GM19372 (cell line): ENCODE measurements around the gene EGR4.

Experiments used
- ATAC-seq: cut with Tn5 transposase; IDR thresholded peaks from one replicate; pipeline ENCODE4 v1.9.1; 2021; ENCODE audit warnings: mild to moderate bottlenecking, low read depth, moderate library complexity; ENCODE audit not compliant: unreplicated experiment

Gene EGR4

GRCh38 chr2:73291093-73291460 lies 2.3 kb downstream of the EGR4 start:
- ATAC-seq, result no peak

DNA sequence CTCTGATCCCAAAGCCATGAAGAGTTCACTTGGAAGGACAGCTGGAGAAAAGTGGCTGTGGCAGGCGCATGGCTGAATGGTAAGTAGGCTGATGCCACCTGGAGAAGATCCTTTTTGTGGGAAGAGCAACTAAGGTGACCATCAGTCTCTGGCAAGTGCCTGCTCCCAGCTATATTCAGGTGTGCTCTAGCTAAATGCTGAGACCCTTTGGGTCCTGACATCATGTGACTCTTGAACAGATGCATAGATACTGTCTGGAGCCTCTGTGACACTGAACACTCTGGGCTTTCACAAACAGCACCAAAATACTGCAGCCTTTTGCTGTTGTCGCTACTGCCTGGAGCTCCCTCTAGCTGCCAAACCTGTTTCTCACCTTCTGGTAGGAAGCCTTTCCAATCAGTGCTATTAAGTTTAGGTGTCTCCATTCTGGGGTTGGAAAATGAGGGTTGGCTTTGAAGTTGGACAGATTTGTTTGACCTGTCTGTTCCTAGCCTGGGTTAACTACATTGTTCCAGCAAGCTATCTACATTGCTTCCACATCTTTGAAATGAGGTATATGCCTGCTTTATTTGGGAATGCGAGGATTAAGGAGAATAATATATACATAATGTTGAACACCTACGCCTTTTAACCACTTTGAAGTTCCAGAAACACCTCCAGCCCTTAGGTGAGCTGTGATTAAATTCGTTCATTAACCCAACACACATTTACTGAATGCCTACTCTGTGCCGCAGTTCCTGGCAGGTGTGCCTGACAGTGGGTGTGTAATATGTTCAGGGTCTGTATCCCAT lies 3.1 kb downstream of the EGR4 start:
- no peak for ATAC-seq

GRCh38 chr2:73289304-73289703 lies 4.0 kb downstream of the EGR4 start:
- ATAC-seq, result no peak

DNA sequence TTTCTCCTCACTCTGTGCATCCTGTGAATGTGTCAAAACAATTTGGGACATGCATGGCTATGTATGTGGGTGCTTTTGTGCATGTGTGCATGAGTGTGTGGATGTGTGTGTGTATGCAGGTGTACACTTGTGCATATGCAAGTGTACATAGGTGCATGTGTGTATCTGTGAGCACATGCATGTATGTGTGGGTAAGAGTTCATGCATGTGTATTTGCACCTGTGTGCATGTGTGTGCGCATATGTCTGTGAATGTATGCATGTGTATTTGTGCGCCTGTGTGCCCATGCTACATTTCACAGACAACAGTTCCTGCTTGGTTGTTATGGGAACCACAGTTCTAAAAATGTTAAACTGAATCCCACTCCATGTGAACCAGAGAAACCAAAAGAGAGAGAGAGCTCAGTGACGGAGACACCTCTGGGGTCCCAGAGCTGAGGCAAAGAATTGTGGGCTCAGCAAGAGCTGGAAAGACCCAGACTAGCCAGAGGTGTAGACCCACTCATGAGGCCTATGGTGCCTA lies 7.2 kb downstream of the EGR4 start:
- ATAC-seq, result no peak

DNA sequence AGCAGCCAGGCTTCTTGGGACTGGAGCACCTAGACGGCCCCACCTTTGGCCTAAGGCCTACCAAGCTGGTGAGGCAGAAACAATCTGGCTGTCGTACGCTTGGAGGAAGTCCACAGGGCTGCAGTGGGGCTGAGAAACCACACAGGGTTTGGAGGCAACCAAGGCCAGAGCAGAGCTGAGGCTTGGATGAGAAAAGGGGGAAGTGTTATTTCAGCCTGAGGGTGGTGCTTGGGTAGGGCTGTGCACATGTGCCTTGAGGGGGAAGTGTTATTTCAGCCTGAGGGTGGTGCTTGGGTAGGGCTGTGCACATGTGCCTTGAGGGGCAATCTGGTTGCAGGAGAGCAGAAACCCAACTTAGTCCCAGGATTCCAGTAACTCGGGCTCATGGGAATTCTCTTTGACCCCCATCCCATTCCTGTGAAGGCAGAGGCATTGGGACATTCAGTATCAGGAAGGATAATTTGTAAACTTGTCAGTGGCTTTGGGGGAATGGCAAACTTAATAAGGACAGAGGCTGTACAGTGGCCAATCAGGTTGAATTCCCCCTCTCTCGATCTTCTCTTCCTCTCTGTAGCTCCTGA lies 8.1 kb downstream of the EGR4 start:
- ATAC-seq, result peak; percentile 44

- peak; percentile 63 for ATAC-seq
These were observed 8.8 kb downstream of the EGR4 start, which contains the start of gene FBXO41 for GRCh38 chr2:73284296-73285158. Gene FBXO41 (minus strand): TSS chr2:73284478. CDS start chr2:73269630, 14,848 bp downstream.

DNA sequence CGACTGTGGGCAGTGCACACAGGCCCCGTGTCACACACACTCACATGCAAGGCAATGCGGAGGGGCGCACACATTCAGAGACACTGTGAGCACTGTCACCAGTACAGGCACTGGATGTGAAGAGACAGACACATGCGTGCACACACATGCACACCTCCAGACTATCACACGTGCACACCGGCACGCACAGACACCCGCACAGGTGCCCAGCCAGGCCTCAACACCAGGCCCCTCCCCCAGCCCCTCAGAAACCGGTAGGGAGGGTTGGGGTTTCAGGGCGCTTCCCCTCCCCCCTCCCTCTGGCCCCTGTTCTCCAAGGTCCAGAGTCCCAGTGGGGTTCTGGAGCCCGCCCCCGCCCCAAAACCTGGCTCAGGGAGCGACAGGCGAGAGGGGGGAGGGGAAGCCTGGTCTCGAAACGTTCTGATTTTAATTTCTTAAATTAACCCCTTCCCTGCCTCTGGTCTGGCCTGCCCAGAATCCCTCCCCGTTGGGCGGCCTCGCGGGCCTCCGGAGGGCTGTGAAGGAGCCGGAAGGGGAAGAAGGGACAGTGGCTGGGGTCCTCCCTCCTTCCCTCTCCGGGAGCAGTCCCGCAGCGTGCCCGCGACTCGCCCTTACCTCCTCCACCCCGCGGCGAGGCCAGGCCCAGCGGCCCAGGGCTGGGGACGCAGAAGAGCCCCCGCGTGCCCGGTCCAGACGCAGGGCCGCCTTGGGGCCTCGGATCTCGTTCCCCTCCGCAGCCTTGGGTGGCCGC lies 9.6 kb downstream of the EGR4 start:
- ATAC-seq, result peak; percentile 9

DNA sequence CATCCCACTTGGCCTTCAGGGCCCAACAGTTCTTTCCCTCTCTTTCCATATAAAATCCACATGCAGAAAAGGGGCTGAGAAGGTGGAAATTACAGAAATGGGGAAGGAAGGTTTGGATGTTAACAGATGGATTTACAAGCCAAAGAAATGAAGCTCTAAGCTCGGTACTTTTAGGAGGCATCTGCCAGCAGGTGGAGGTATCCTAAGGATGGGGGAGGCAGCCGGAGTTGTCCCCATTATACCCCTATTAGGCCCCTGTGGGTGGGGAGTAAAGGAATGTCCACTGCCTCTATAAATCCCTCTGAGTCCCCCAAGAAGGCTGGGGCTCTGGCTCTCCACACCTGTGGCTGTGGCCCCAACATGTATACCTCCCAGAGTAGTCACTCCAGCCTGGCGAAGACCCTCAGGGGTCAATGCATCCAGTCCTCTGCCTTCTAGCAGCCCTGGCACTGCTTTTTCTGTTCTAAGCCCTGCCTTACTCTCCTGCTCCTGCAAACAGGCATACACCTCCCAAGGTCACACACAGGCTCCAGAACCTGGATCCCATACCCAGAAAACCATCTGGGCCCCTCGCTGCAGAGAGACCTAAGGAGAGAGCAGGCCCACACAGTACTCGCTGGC lies 10.3 kb downstream of the EGR4 start:
- no peak for ATAC-seq

DNA sequence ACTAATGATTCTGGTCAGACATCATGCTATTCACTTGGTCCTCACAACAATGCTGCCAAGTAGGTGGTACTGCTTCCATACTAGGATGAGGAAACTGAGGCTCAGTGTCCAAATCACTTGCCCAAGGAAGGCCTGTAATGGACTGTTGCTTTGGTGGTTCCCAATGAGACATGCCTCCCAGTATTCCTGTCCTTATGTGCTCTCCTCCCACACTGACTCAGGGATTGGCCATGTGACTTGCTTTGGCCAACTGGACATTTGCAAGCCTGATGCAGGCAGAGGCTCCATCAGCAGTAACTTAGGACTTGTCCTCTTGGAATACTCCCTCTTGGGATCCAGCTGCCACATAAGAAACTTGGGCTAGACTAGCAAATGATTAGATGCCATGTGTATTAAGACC lies 12.1 kb downstream of the EGR4 start:
- ATAC-seq, result no peak

GRCh38 chr2:73279852-73280251 lies 13.5 kb downstream of the EGR4 start:
- ATAC-seq, result no peak

DNA sequence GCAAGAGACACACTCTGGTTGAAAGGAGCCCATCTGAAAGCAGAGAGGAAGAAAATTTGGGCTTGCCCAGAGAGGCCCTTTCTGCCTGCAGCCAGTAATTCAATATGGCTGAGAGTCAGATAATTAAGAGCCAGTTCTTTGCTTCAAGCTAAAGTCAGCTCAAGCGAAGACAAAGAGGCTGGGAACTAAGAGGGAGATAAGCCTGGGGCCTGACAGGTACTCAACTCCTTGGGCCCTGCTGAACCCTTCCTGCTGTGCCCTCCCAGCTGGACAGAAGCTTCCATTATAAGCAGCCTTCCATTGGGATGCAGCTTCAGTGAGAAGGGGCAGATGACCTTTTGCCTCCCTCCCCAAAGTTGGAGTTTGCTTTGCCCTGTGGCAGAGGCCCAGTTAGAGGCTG lies 21.1 kb downstream of the EGR4 start:
- ATAC-seq, result no peak

DNA sequence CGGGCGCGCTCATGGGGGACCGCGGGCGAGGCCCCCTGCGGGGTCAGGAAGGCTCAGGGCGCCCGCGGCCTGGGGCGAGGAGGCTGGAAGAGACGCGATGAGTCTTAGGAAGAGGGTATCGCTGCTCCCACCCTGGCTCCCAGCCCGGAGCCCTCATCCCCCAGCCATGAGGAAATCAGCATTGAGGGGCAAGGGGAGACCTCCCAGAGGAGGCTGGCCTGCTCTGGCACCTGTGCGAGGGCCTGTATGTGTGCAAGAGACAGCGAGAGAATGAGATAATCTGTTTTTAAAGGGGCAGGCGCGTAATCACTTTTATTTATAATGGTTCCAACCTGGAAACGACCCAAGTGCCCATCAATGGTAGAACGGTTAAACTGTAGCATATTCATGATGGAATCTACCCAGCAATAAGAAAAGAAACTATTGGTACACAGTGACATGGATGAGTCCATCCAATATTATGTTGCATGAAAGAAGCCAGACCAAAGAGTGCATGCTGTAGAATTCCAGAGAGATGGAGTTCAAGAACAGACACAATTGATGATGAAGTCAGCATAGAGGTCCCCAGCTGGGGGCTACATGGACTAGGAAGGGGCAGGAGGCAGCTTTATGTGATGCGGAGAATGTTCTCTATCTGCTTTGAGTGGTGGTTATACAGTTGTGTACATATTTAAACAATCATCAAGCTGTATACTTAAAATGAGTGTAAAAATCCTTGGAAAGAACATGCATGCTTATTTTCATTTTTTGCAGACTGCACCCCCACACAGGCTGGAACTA lies 23.5 kb downstream of the EGR4 start:
- peak; percentile 16 for ATAC-seq

- ATAC-seq, result peak; percentile 92
These were observed 24.3 kb downstream of the EGR4 start for GRCh38 chr2:73268830-73269685.

DNA sequence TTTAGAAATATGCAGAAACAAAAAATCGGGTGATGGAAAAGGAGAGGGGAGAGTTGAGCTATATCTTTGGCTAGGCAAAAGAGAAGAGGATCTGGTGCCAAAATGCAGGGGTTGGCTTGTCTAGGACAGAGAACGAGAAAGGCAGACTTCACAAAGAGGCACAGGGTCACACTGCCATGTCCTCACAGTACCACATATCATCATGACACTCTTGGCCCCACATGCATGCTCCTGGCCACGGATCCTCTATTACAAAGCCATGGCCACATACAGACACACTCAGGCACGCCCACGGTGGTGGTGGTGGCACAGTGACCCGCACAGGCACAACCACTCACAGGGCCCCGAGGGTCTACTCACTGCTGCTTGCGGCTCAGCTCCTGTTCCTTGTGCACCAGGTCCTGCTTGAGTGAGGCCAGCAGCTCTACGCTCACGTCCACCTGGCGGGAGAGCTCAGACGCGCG lies 24.9 kb downstream of the EGR4 start:
- ATAC-seq, result no peak

GRCh38 chr2:73267008-73267407 lies 26.3 kb downstream of the EGR4 start:
- no peak for ATAC-seq

GRCh38 chr2:73266061-73266901 lies 27.1 kb downstream of the EGR4 start:
- no peak for ATAC-seq
